ENCODE measurements around the gene CRIM1.

GRCh38 chr2:36392571-36393255, 37.1 kb downstream of the CRIM1 start:
- TF ChIP-seq EZH2 (IDR thresholded peaks at IDR 0.05; ENCODE audit: low read length, missing control alignments) = no peak
- no peak for TF ChIP-seq CTCF (conservative IDR thresholded peaks at IDR 0.05 in 1 of 2, IDR thresholded peaks at IDR 0.05 in 1 of 2; ENCODE audit: low read depth in 1 of 2, low read length in 2 of 2)

Measured in fibroblast of lung (primary cell).